ENCODE measurements around the gene TH.

DNA sequence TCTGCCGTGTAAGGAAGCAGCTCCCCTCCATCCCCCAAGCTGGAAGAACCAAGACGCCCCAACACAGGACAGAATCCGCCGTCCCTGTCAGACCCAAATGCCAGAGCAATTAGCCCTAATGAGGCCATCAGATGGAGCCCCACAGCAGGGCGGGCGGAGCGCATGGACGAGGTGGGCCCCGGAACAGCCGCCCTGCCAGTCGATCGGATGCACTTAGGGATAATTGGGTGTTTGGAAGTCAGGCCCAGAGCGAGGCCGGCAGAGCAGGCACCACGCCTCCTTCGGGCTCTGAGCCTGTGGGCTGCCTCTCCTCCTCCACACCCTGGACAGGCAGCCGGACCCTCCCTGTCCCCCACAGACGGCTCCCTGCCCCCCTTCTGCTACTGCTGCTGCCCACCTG is 5.5 kb upstream of the TH start:
- TF ChIP-seq CTCF (IDR thresholded peaks at IDR 0.05) (no peak), POLR2AphosphoS5 (IDR thresholded peaks at IDR 0.05) (no peak)
